ENCODE measurements around the gene SMIM45.

Gene SMIM45

GRCh38 chr22:41912338-41913039 lies 39.5 kb upstream of the SMIM45 start:
- Mint-ChIP-seq H3K4me3 (peak overlapping the region in 2 of 5 donors; percentile 29 to 38), H3K4me1 (peaks cover 26 to 28% of the 10 kb centered on the region in 2 donors), H3K9me3 (no peaks in the 10 kb centered on the region), H3K36me3 (no peaks in the 10 kb centered on the region), H3K27ac (no peak overlapping the region), H3K27me3 (ENCODE audit: low read depth in 3 of 3) (peaks cover 19 to 34% (median 19%) of the 10 kb centered on the region in 3 donors)
- no peak for DNase-seq

DNA sequence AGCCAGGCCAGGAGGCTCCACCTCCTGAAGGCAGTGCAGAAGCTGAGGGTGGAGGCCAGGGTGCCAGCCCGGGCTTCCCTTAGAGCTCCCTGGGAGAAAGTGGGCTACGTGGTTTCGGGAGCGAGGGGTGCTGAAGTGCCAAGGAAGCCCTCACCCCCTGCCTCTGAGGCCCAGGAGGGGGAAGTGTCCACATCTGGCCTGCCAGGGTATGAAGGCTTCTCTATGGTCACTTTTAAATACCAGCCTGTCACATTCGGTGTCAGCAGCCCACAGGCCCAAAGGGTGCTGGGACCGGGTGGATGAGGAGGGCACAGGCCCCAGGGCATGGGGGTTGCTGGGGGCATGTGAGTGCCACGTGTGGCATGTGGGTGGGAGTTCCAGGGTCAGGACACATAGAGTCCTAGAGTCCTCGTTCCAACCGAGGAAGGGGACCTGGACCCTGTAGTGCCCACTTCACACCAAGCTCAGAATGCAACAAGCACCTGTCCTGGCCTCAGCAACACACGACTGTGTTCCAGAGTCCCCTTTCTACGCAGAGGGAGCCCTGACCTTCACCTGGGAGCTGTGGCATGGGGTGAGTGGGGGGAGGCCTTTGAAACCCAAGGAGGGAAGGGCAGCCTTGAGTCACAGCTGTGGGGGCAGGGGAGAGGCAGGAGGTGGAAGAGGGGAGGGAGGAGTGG lies 38.8 kb upstream of the SMIM45 start:
- Mint-ChIP-seq H3K36me3 (no peaks in the 10 kb centered on the region), H3K4me1 (peaks cover 19 to 24% of the 10 kb centered on the region in 2 donors), H3K4me3 (peak overlapping the region in 3 of 5 donors; percentile 24 to 52 (median 50)), H3K27ac (no peak overlapping the region), H3K27me3 (ENCODE audit: low read depth in 3 of 3) (peaks cover 19 to 34% (median 19%) of the 10 kb centered on the region in 3 donors), H3K9me3 (no peaks in the 10 kb centered on the region)
- no peak for DNase-seq

GRCh38 chr22:41913842-41914534 lies 38.0 kb upstream of the SMIM45 start:
- Mint-ChIP-seq H3K4me3 (peak overlapping the region in 1 of 5 donors; percentile 23), H3K9me3 (no peaks in the 10 kb centered on the region), H3K27me3 (ENCODE audit: low read depth in 3 of 3) (peaks cover 17 to 33% (median 19%) of the 10 kb centered on the region in 3 donors), H3K27ac (no peak overlapping the region), H3K4me1 (peaks cover 13 to 20% of the 10 kb centered on the region in 2 donors), H3K36me3 (no peaks in the 10 kb centered on the region)
- DNase-seq = no peak

- Mint-ChIP-seq H3K27me3 (ENCODE audit: low read depth in 3 of 3) (peaks cover 16 to 30% (median 17%) of the 10 kb centered on the region in 3 donors), H3K9me3 (no peaks in the 10 kb centered on the region), H3K36me3 (no peaks in the 10 kb centered on the region), H3K4me3 (no peak overlapping the region), H3K4me1 (peaks cover 12 to 18% of the 10 kb centered on the region in 2 donors), H3K27ac (no peak overlapping the region)
- DNase-seq = no peak
Measured at GRCh38 chr22:41914611-41915034, 37.3 kb upstream of the SMIM45 start.

DNA sequence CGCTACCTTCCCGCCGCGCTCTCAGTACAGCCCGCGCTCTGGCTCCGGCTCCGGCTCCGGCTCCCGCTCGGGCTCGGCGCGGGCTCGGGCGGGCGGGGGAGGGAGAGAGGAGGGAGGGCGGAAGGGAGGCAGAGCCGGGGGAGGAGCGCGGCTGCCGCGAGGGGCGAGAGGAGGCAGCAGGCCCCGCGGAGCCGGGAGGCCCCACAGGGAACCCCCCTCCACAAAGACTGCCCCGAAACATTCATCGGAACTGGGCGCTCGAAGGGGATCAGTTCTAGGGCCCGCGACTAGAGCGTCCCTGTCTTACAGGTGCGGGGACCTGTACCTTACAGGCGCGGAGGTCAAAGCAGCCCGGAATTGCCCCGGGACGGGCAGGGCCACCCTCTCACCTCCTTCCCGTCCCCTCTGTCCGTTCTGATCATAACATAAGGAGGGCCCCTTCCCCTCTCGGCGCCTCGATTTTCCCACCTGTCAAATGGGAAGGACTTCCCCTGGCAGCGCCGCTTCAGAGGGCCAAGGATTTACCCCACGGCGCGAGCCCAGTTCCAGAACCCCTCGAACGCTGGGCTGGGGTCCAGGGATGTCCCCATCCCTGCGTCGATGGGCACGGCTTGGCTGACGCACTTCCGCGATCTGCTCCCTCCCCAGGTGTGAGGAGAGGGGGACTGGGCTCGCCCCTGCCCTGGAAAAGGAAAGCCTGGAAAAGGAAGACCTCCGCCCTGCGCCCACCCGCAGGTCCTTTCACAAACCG lies 36.7 kb upstream of the SMIM45 start, which contains the start of gene SHISA8:
Gene SHISA8, minus strand, starts transcription at position 40 of the 751 bp plus-strand sequence. CDS start 407 bp downstream, outside the sequence.
- no peak within 1 kb of the TSS for H3K27ac Mint-ChIP-seq
- peaks cover 12 to 19% of the 10 kb centered on the region in 2 donors for H3K4me1 Mint-ChIP-seq
- no peaks in the 10 kb centered on the region for H3K36me3 Mint-ChIP-seq
- H3K27me3 Mint-ChIP-seq (ENCODE audit: low read depth in 3 of 3) = peaks cover 16 to 30% (median 17%) of the 10 kb centered on the region in 3 donors
- peak within 1 kb of the TSS; percentile 40 to 68 (median 53) for H3K4me3 Mint-ChIP-seq
- DNase-seq = peak; percentile 38 to 49 (median 40)
- H3K9me3 Mint-ChIP-seq = no peaks in the 10 kb centered on the region

GRCh38 chr22:41915786-41916493 lies 36.0 kb upstream of the SMIM45 start:
- Mint-ChIP-seq H3K36me3 (no peaks in the 10 kb centered on the region), H3K4me3 (peak overlapping the region; percentile 52 to 68 (median 59)), H3K27ac (no peak overlapping the region), H3K4me1 (peaks cover 12 to 21% of the 10 kb centered on the region in 2 donors), H3K27me3 (ENCODE audit: low read depth in 3 of 3) (peaks cover 17 to 30% (median 19%) of the 10 kb centered on the region in 3 donors), H3K9me3 (no peaks in the 10 kb centered on the region)
- DNase-seq = no peak

DNA sequence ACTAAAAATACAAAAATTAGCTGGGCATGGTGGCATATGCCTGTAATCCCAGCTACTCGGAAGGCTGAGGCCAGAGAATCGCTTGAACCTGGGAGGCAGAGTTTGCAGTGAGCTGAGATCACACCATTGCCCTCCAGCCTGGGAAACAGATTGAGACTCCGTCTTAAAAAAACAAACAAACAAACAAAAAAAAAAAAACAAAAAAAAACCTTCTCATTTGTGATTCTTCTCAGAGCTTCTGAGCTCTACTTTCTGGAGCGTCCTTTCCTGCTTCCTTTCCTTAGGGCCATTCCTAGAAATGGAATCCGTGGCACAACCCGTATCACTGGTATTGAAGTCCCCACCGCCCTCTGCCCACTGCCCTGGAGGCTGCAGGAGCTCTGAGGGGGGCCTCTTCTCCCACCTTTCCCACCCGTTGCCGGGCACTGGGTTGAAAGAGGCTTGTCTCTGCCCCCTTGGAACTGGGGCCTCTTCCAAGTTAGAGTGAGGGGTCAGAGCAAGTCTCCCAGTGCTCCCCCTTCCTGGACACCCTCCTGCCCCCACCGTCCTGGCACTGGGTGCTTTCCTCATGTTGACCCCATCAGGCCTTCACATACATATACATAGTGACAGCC lies 35.1 kb upstream of the SMIM45 start:
- H3K36me3 Mint-ChIP-seq = no peaks in the 10 kb centered on the region
- no peaks in the 10 kb centered on the region for H3K9me3 Mint-ChIP-seq
- DNase-seq = no peak
- H3K27ac Mint-ChIP-seq = no peak overlapping the region
- peak overlapping the region in 1 of 5 donors; percentile 21 for H3K4me3 Mint-ChIP-seq
- H3K27me3 Mint-ChIP-seq (ENCODE audit: low read depth in 3 of 3) = peaks cover 15 to 26% (median 16%) of the 10 kb centered on the region in 3 donors
- H3K4me1 Mint-ChIP-seq = peaks cover 8 to 19% of the 10 kb centered on the region in 2 donors

DNA sequence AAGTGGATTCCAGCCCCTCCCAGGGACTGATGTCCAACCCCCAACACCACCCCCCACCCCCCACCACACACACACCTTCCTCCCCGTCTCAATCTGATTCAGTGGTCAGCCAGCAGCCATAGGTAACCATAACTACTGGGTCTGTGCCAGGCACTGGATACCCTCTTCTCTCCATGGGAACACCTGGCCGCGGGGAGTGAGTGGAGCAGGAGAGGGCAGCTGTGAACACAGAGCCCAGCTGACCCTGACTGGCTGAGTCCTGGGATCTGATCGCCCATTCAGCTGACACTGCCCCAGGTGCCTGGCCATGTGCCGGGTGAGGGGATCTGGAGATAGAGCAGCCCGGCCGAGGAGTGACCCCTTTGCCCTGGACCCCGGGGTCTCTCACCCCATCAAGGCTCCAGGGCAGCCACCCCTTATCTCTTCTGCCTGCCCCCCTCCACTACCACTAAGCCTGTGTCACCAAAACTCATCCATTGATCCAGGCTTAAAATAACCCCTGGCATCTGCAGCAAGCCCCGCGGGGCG lies 34.5 kb upstream of the SMIM45 start:
- no peaks in the 10 kb centered on the region for H3K36me3 Mint-ChIP-seq
- no peak for DNase-seq
- H3K9me3 Mint-ChIP-seq = no peaks in the 10 kb centered on the region
- H3K27me3 Mint-ChIP-seq (ENCODE audit: low read depth in 3 of 3) = peaks cover 15 to 25% (median 15%) of the 10 kb centered on the region in 3 donors
- no peak overlapping the region for H3K4me3 Mint-ChIP-seq
- peaks cover 8 to 18% of the 10 kb centered on the region in 2 donors for H3K4me1 Mint-ChIP-seq
- H3K27ac Mint-ChIP-seq = no peak overlapping the region

DNA sequence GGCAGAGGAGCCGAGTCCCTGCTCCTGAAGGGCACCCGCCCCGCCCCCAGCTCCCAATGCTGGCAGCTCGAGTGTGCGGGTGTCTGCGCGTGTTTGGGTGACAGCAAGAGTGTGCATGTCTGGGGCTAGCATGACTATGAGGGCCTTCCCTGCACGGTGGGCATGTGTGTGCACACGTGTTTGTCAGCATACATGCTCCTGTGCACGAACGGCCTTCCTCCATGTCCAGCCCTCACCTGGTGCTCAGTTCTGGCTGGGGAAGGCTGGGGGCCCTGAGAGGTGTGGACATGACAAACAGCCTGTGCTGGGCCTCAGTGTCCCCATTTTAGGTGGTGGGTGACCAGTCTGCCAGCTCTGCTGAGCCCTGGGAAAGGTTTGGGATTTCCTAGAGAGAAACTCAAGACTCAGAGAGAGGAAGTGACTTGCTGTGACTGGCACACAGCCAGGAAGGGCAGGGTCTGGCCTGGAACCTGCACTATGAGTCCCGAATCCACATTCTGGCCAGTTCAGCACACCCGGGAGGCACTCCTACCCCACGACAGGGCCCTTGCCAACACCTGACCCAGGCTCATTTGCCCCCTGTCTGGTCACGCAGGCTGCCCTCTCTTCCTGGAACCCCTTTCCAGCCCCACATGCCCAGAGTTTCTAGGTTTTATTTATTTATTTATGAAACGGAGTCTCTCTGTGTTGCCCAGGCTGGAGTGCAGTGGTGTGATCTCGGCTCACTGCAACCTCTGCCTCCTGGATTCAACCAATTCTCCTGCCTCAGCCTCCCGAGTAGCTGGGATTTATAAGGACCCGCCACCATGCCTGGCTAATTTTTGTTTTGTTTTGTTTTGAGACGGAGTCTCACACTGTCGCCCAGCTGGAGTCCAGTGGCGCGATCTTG lies 33.8 kb upstream of the SMIM45 start:
- peaks cover 12 to 22% (median 13%) of the 10 kb centered on the region in 3 donors for H3K27me3 Mint-ChIP-seq (ENCODE audit: low read depth in 3 of 3)
- H3K9me3 Mint-ChIP-seq = no peaks in the 10 kb centered on the region
- no peaks in the 10 kb centered on the region for H3K36me3 Mint-ChIP-seq
- no peak for DNase-seq
- H3K27ac Mint-ChIP-seq = no peak overlapping the region
- peak overlapping the region; percentile 29 to 69 (median 59) for H3K4me3 Mint-ChIP-seq
- H3K4me1 Mint-ChIP-seq = peaks cover 8 to 18% of the 10 kb centered on the region in 2 donors

DNA sequence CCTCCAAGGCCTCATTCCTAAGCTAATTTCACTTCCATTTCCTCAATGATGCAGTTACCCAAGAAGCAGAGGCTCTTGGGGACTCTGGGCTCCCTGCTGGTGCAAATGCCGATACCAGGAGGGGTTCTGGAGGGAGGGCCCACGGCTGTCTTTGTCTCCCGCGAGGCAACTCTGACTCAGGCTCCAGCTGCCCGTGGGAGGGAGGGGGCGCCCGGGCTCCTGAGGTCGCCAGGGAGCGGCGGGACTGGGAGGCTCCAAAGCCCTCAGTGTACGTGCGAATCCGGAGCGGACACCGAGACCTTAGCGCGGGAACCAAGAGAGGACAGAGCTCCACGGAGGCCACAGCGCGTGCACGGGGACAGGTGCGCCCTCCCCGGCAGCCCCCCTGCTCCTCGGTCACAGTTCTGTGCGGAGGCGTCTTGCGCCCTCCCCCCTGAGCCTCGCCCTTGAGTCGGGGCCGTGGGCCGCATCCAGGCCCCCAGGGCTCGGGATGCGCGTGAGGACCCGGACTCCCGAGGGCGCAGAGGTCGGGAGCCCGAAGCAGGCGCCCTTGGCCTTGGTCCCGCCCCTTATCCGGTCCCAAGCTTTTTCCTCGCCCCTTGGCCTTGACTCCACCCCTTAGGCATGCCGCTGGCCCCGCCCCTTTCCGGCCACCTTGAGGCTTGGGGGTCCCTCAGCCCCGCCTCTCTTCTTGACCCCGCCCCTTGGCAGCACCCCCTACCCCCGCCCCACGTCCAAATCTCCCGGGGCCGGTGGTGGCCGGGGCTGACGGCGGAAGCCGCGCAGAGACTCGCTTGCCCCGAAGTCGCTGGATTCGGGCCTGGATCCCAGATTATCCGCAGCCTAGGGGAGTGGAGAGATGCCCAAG lies 32.4 kb upstream of the SMIM45 start:
- H3K4me3 Mint-ChIP-seq = peak overlapping the region; percentile 65 to 80 (median 71)
- no peaks in the 10 kb centered on the region for H3K9me3 Mint-ChIP-seq
- peak overlapping the region in 1 of 6 donors; percentile 37 for H3K27ac Mint-ChIP-seq
- peaks cover 8 to 18% of the 10 kb centered on the region in 2 donors for H3K4me1 Mint-ChIP-seq
- no peaks in the 10 kb centered on the region for H3K36me3 Mint-ChIP-seq
- DNase-seq = peak in 2 of 3 donors; percentile 34 to 45
- H3K27me3 Mint-ChIP-seq (ENCODE audit: low read depth in 3 of 3) = peaks cover 11 to 18% (median 13%) of the 10 kb centered on the region in 3 donors
